NT2/D1 (cell line): ENCODE measurements around the gene ADGRA1.

ENCODE experiments used
- SUZ12 ChIP-seq: IDR thresholded peaks from 2 replicates; pipeline ENCODE4 v1.6.1; 2011; ENCODE audit not compliant: insufficient read length, insufficient read depth; ENCODE audit errors: extremely low read depth
- YY1 ChIP-seq: IDR thresholded peaks from 2 replicates; pipeline ENCODE4 v1.6.1; 2011; ENCODE audit not compliant: insufficient read length, insufficient read depth

DNA sequence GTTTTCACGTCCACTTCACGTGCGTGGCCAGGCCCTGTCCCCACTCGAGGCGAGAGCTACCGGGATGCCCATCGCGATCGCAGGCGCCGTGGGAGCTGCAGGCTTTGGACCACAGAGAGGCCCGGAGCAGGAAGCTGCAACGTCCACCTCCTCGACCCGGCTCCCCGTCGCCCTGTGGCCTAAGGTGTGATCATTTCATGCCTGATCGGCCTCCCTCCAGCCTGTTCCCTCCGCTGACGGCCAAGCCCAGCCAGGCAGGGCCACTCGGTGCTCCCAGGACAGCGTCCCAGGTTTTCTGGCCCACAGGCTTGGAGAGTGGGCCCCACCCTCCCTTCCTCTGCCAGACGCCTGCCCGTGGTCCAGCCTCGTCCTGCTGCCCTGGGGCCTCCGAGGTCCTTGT, 91.9 kb downstream of the ADGRA1 start:
- TF ChIP-seq SUZ12 (no peak), YY1 (no peak)
